ENCODE results near the gene FBRSL1.

The FBRSL1 gene

GRCh38 chr12:132507161-132507538 is 17.2 kb downstream of the FBRSL1 start:
- H3K4me3 ChIP-seq (ENCODE audit: low read length): no peak overlapping the region
- H3K27me3 ChIP-seq (replicated peaks; ENCODE audit: insufficient read depth, low read length): no peaks in the 10 kb centered on the region
- H3K4me2 ChIP-seq (ENCODE audit: low read depth, low read length): no peak overlapping the region
- no peak overlapping the region for H2AFZ ChIP-seq (ENCODE audit: low read length)
- no peak overlapping the region for H3K27ac ChIP-seq (ENCODE audit: low read length)
- no peak overlapping the region for H3K9ac ChIP-seq (ENCODE audit: low read length)
- TF ChIP-seq, protein P1, sequence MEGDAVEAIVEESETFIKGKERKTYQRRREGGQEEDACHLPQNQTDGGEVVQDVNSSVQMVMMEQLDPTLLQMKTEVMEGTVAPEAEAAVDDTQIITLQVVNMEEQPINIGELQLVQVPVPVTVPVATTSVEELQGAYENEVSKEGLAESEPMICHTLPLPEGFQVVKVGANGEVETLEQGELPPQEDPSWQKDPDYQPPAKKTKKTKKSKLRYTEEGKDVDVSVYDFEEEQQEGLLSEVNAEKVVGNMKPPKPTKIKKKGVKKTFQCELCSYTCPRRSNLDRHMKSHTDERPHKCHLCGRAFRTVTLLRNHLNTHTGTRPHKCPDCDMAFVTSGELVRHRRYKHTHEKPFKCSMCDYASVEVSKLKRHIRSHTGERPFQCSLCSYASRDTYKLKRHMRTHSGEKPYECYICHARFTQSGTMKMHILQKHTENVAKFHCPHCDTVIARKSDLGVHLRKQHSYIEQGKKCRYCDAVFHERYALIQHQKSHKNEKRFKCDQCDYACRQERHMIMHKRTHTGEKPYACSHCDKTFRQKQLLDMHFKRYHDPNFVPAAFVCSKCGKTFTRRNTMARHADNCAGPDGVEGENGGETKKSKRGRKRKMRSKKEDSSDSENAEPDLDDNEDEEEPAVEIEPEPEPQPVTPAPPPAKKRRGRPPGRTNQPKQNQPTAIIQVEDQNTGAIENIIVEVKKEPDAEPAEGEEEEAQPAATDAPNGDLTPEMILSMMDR (IDR thresholded peaks at IDR 0.05; ENCODE audit: low read length): no peak
- TF ChIP-seq EZH2 (optimal IDR thresholded peaks at IDR 0.05; ENCODE audit: low read depth, low read length) (no peak), EZH2phosphoT487 (IDR thresholded peaks at IDR 0.05; ENCODE audit: low read length) (no peak)
- H3F3A ChIP-seq (ENCODE audit: insufficient read depth, low read length): no peaks in the 10 kb centered on the region
- DNase-seq: no peak
- no peaks in the 10 kb centered on the region for H3K4me1 ChIP-seq (ENCODE audit: low read length)
- H3K79me2 ChIP-seq (ENCODE audit: low read length): peaks cover 21% of the 10 kb centered on the region
- no peaks in the 10 kb centered on the region for H4K20me1 ChIP-seq (ENCODE audit: insufficient read depth, low read length)
- no peaks in the 10 kb centered on the region for H3K9me3 ChIP-seq (replicated peaks; ENCODE audit: insufficient read depth, low read length)
- H3K9me2 ChIP-seq (replicated peaks; ENCODE audit: insufficient read depth, low read length): no peaks in the 10 kb centered on the region
- no peaks in the 10 kb centered on the region for H3K36me3 ChIP-seq (replicated peaks; ENCODE audit: insufficient read depth, low read length)

DNA sequence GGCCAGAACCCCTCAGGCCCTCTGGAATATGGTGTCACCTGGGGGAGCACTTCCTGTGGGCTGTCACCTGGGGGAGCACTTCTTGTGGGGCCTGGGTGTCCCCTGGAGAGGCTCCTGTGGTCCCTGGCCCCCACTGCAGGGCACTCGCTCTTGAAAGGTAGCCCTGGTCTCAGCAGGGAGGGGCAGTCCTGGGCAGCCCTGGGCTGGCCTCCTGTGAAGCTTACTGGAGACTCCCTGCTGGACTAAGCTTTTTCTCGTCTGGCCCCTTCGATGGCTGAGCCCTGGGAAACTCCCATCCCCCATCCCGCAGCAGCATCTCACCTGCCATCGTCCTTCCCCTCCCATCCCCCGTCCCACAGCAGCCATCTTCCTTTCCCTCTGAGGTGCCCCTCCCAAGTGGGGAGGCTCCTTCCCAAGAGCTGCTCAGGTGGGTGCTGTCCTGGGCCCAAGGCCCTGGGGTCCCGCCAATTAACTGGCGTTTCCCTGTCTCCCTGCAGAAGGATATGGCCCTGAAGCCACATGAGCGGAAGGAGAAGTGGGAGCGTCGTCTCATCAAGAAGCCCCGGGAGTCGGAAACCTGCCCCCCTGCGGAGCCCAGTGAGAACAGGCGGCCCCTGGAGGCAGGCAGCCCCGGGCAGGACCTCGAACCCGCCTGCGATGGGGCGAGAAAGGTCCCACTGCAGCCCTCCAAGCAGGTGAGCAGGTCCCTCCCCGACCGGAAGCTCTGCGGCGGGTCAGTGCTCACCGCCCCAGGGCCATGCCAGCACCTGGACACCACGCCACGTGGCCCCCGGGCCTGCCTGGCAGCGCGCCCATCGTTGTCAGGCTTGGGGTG is 17.9 kb downstream of the FBRSL1 start:
- Histone ChIP-seq H3F3A (ENCODE audit: insufficient read depth, low read length) (no peaks in the 10 kb centered on the region), H2AFZ (ENCODE audit: low read length) (no peak overlapping the region), H3K4me2 (ENCODE audit: low read depth, low read length) (no peak overlapping the region), H3K79me2 (ENCODE audit: low read length) (peaks cover 19% of the 10 kb centered on the region; the same call in 1 of the 2 replicates), H3K4me3 (ENCODE audit: low read length) (no peak overlapping the region), H3K27me3 (replicated peaks; ENCODE audit: insufficient read depth, low read length) (no peaks in the 10 kb centered on the region), H3K27ac (ENCODE audit: low read length) (no peak overlapping the region), H3K9me2 (replicated peaks; ENCODE audit: insufficient read depth, low read length) (no peaks in the 10 kb centered on the region), H4K20me1 (ENCODE audit: insufficient read depth, low read length) (no peaks in the 10 kb centered on the region), H3K9ac (ENCODE audit: low read length) (no peak overlapping the region), H3K36me3 (replicated peaks; ENCODE audit: insufficient read depth, low read length) (no peaks in the 10 kb centered on the region), H3K9me3 (replicated peaks; ENCODE audit: insufficient read depth, low read length) (no peaks in the 10 kb centered on the region), H3K4me1 (ENCODE audit: low read length) (no peaks in the 10 kb centered on the region)
- no peak for DNase-seq
- TF ChIP-seq, protein P1 (IDR thresholded peaks at IDR 0.05; ENCODE audit: low read length): no peak

GRCh38 chr12:132508491-132508740 is 18.5 kb downstream of the FBRSL1 start:
- H4K20me1 ChIP-seq (ENCODE audit: insufficient read depth, low read length): no peaks in the 10 kb centered on the region

More at GRCh38 chr12:132508491-132508740, 18.5 kb downstream of the FBRSL1 start:
- Histone ChIP-seq H3K36me3 (replicated peaks; ENCODE audit: insufficient read depth, low read length) (no peaks in the 10 kb centered on the region), H3K9me3 (replicated peaks; ENCODE audit: insufficient read depth, low read length) (no peaks in the 10 kb centered on the region), H3K9ac (ENCODE audit: low read length) (no peak overlapping the region), H3K4me2 (ENCODE audit: low read depth, low read length) (no peak overlapping the region), H3F3A (ENCODE audit: insufficient read depth, low read length) (no peaks in the 10 kb centered on the region), H3K9me2 (replicated peaks; ENCODE audit: insufficient read depth, low read length) (no peaks in the 10 kb centered on the region), H3K27me3 (replicated peaks; ENCODE audit: insufficient read depth, low read length) (no peaks in the 10 kb centered on the region), H3K27ac (ENCODE audit: low read length) (no peak overlapping the region), H3K4me1 (ENCODE audit: low read length) (no peaks in the 10 kb centered on the region), H3K79me2 (ENCODE audit: low read length) (peaks cover 14% of the 10 kb centered on the region; the same call in 1 of the 2 replicates), H3K4me3 (ENCODE audit: low read length) (no peak overlapping the region), H2AFZ (ENCODE audit: low read length) (no peak overlapping the region)
- no peak for DNase-seq
- TF ChIP-seq, protein P1 (IDR thresholded peaks at IDR 0.05; ENCODE audit: low read length): no peak
- TF ChIP-seq EZH2phosphoT487 (IDR thresholded peaks at IDR 0.05; ENCODE audit: low read length) (no peak), EZH2 (optimal IDR thresholded peaks at IDR 0.05; ENCODE audit: low read depth, low read length) (no peak)
